Activated naive CD8-positive, alpha-beta T cell (primary cell): ENCODE results near the gene ADAMTSL4.

Source experiments
- H3K27ac Mint-ChIP-seq: one replicate; pipeline ENCODE4 v1.8.0; 2021; ENCODE audit warnings: mixed read lengths
- H3K27me3 Mint-ChIP-seq: one replicate; pipeline ENCODE4 v1.8.0; 2021; ENCODE audit warnings: mixed read lengths
- H3K36me3 Mint-ChIP-seq: one replicate; pipeline ENCODE4 v1.8.0; 2021; ENCODE audit warnings: mixed read lengths
- H3K4me1 Mint-ChIP-seq: one replicate; pipeline ENCODE4 v1.8.0; 2021; ENCODE audit warnings: low read depth, mixed read lengths
- H3K4me3 Mint-ChIP-seq: one replicate; pipeline ENCODE4 v1.8.0; 2021; ENCODE audit warnings: mild to moderate bottlenecking, mixed read lengths
- H3K9me3 Mint-ChIP-seq: one replicate; pipeline ENCODE4 v1.8.0; 2021; ENCODE audit warnings: low read depth, mixed read lengths

ADAMTSL4 gene

GRCh38 chr1:150521196-150521968 is 27.8 kb upstream of the ADAMTSL4 start:
- Mint-ChIP-seq H3K4me1 (peaks cover 7% of the 10 kb centered on the region), H3K36me3 (no peaks in the 10 kb centered on the region), H3K27me3 (no peaks in the 10 kb centered on the region), H3K27ac (no peak overlapping the region), H3K4me3 (no peak overlapping the region), H3K9me3 (no peaks in the 10 kb centered on the region)

GRCh38 chr1:150525348-150525747 is 23.9 kb upstream of the ADAMTSL4 start:
- Mint-ChIP-seq H3K27ac (no peak overlapping the region), H3K4me3 (no peak overlapping the region), H3K4me1 (no peaks in the 10 kb centered on the region), H3K9me3 (no peaks in the 10 kb centered on the region), H3K36me3 (no peaks in the 10 kb centered on the region), H3K27me3 (no peaks in the 10 kb centered on the region)

- no peak overlapping the region for H3K4me3 Mint-ChIP-seq
- H3K36me3 Mint-ChIP-seq: no peaks in the 10 kb centered on the region
- peaks cover 2% of the 10 kb centered on the region for H3K4me1 Mint-ChIP-seq
- no peaks in the 10 kb centered on the region for H3K27me3 Mint-ChIP-seq
- H3K9me3 Mint-ChIP-seq: no peaks in the 10 kb centered on the region
- no peak overlapping the region for H3K27ac Mint-ChIP-seq
Observed at GRCh38 chr1:150528196-150528595, 21.0 kb upstream of the ADAMTSL4 start.

GRCh38 chr1:150529017-150529416 is 20.2 kb upstream of the ADAMTSL4 start:
- H3K36me3 Mint-ChIP-seq: no peaks in the 10 kb centered on the region
- no peak overlapping the region for H3K27ac Mint-ChIP-seq

GRCh38 chr1:150530491-150531159 is 18.6 kb upstream of the ADAMTSL4 start:
- Mint-ChIP-seq H3K9me3 (no peaks in the 10 kb centered on the region), H3K4me1 (peaks cover 2% of the 10 kb centered on the region), H3K27me3 (no peaks in the 10 kb centered on the region)

More at GRCh38 chr1:150529017-150529416, 20.2 kb upstream of the ADAMTSL4 start:
- Mint-ChIP-seq H3K27me3 (no peaks in the 10 kb centered on the region), H3K9me3 (no peaks in the 10 kb centered on the region), H3K4me1 (peaks cover 2% of the 10 kb centered on the region), H3K4me3 (no peak overlapping the region)

GRCh38 chr1:150532860-150533259 is 16.3 kb upstream of the ADAMTSL4 start:
- no peak overlapping the region for H3K27ac Mint-ChIP-seq
- no peaks in the 10 kb centered on the region for H3K9me3 Mint-ChIP-seq
- H3K4me3 Mint-ChIP-seq: no peak overlapping the region
- H3K27me3 Mint-ChIP-seq: peaks cover 2% of the 10 kb centered on the region
- no peaks in the 10 kb centered on the region for H3K36me3 Mint-ChIP-seq
- H3K4me1 Mint-ChIP-seq: peaks cover 2% of the 10 kb centered on the region

More at GRCh38 chr1:150530491-150531159, 18.6 kb upstream of the ADAMTSL4 start:
- no peaks in the 10 kb centered on the region for H3K36me3 Mint-ChIP-seq
- no peak overlapping the region for H3K27ac Mint-ChIP-seq
- no peak overlapping the region for H3K4me3 Mint-ChIP-seq

- Mint-ChIP-seq H3K4me1 (peaks cover 2% of the 10 kb centered on the region), H3K36me3 (no peaks in the 10 kb centered on the region), H3K9me3 (no peaks in the 10 kb centered on the region), H3K27me3 (peaks cover 2% of the 10 kb centered on the region), H3K27ac (no peak overlapping the region), H3K4me3 (no peak overlapping the region)
Observed at GRCh38 chr1:150534002-150534401, 15.2 kb upstream of the ADAMTSL4 start.

GRCh38 chr1:150535511-150536287 is 13.5 kb upstream of the ADAMTSL4 start:
- Mint-ChIP-seq H3K27me3 (peaks cover 2% of the 10 kb centered on the region), H3K27ac (no peak overlapping the region), H3K4me1 (peaks cover 2% of the 10 kb centered on the region), H3K36me3 (no peaks in the 10 kb centered on the region), H3K9me3 (no peaks in the 10 kb centered on the region), H3K4me3 (no peak overlapping the region)

GRCh38 chr1:150536836-150537731 is 12.1 kb upstream of the ADAMTSL4 start:
- peaks cover 2% of the 10 kb centered on the region for H3K27me3 Mint-ChIP-seq

GRCh38 chr1:150537732-150538684 is 11.2 kb upstream of the ADAMTSL4 start:
- Mint-ChIP-seq H3K27ac (no peak overlapping the region), H3K4me3 (no peak overlapping the region), H3K27me3 (peaks cover 2% of the 10 kb centered on the region), H3K36me3 (no peaks in the 10 kb centered on the region), H3K4me1 (no peaks in the 10 kb centered on the region), H3K9me3 (no peaks in the 10 kb centered on the region)

More at GRCh38 chr1:150536836-150537731, 12.1 kb upstream of the ADAMTSL4 start:
- Mint-ChIP-seq H3K4me3 (no peak overlapping the region), H3K9me3 (no peaks in the 10 kb centered on the region), H3K36me3 (no peaks in the 10 kb centered on the region), H3K27ac (no peak overlapping the region), H3K4me1 (peaks cover 2% of the 10 kb centered on the region)

GRCh38 chr1:150543500-150544143 is 5.6 kb upstream of the ADAMTSL4 start:
- Mint-ChIP-seq H3K9me3 (no peaks in the 10 kb centered on the region), H3K4me1 (peaks cover 3% of the 10 kb centered on the region), H3K27me3 (peaks cover 15% of the 10 kb centered on the region), H3K4me3 (no peak overlapping the region), H3K36me3 (no peaks in the 10 kb centered on the region), H3K27ac (no peak overlapping the region)

GRCh38 chr1:150544204-150544603 is 5.0 kb upstream of the ADAMTSL4 start:
- peaks cover 15% of the 10 kb centered on the region for H3K27me3 Mint-ChIP-seq
- H3K9me3 Mint-ChIP-seq: no peaks in the 10 kb centered on the region
- H3K27ac Mint-ChIP-seq: no peak overlapping the region
- no peaks in the 10 kb centered on the region for H3K36me3 Mint-ChIP-seq
- H3K4me3 Mint-ChIP-seq: no peak overlapping the region
- H3K4me1 Mint-ChIP-seq: peaks cover 3% of the 10 kb centered on the region

- H3K4me3 Mint-ChIP-seq: no peak overlapping the region
- no peak overlapping the region for H3K27ac Mint-ChIP-seq
- H3K9me3 Mint-ChIP-seq: no peaks in the 10 kb centered on the region
- no peaks in the 10 kb centered on the region for H3K36me3 Mint-ChIP-seq
- peaks cover 9% of the 10 kb centered on the region for H3K4me1 Mint-ChIP-seq
- peaks cover 20% of the 10 kb centered on the region for H3K27me3 Mint-ChIP-seq
Observed at GRCh38 chr1:150545486-150546032, 3.6 kb upstream of the ADAMTSL4 start.
